Measurements from ENCODE around the gene RGPD6. TPM values are rescaled to one million over a fixed set of nuclear protein-coding genes. Genes with fewer than 3 reads are reported as not detected.
"Not testable (repeated sequence)": the region's sequence is repeated elsewhere in the genome, so short reads cannot be mapped to it uniquely, and the experiment has no call there.

Gene RGPD6
- total and polyA plus RNA-seq, 2 of the 4 experiments (the other 2 are of a cell fraction) = 6.7 to 10.6 TPM

DNA sequence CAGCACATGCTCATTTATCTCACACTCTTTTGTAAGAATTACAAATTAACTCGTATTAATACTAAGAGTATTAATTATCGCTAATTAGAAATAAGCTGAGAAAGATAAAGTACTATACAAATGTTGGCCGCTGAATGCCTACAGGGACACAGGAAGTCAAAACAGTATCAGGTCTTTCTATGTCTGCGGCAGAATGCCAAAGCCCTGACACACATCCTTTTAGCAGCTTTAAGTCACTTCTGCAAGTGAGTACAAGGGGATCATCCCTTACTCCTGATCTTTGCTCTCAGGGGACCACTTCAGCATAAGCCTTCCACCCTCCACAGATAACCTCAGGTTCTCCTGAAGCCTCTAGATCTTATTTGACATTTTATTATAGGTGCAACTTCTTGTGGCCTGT lies 94.3 kb downstream of the RGPD6 start:
- no CpG with 5 or more reads among the region's 4 CpGs for WGBS, 2 experiments (ENCODE audit: extremely low coverage in 2 of 2, insufficient read length in 1 of 2)
- H3K56ac ChIP-seq (ENCODE audit: extremely low read depth, insufficient read depth, low read length); H3K27me3 ChIP-seq (ENCODE audit: control insufficient read depth, insufficient read depth, low read length); BruUV-seq (replicated peaks); H2AK5ac ChIP-seq (ENCODE audit: low read depth, low read length); POLR2A ChIA-PET (ENCODE audit: unreplicated experiment); H4K20me1 ChIP-seq (ENCODE audit: insufficient read depth, low read length); H3K9ac ChIP-seq (ENCODE audit: low read depth, low read length); dilution Hi-C loops (cut with HindIII; ENCODE audit: low sequenced_read_pairs, unreplicated experiment); H3K9me3 ChIP-seq (ENCODE audit: control insufficient read depth, insufficient read depth, low read length); H3K79me1 ChIP-seq (ENCODE audit: low read depth in 1 of 2, low read length in 2 of 2); H3K27ac ChIP-seq (ENCODE audit: insufficient read depth, low read length); DNase-seq; H3K4me2 ChIP-seq (ENCODE audit: low read depth, low read length); H3K4me1 ChIP-seq (ENCODE audit: control insufficient read depth, insufficient read depth, low read length); H3K23ac ChIP-seq (ENCODE audit: low read depth, low read length); H2BK15ac ChIP-seq (ENCODE audit: low read depth, low read length); CTCF ChIA-PET; H2BK20ac ChIP-seq (ENCODE audit: low read depth, low read length); H2AK9ac ChIP-seq (replicated peaks; ENCODE audit: low read depth, low read length, poor library complexity); H3K36me3 ChIP-seq (ENCODE audit: control insufficient read depth, insufficient read depth, low read length); H3K14ac ChIP-seq (replicated peaks; ENCODE audit: low read depth, low read length); H2BK120ac ChIP-seq (ENCODE audit: low read depth, low read length); H3K9me1 ChIP-seq (ENCODE audit: insufficient read depth, low read length); H4K5ac ChIP-seq (ENCODE audit: low read depth, low read length); H2AFZ ChIP-seq (replicated peaks; ENCODE audit: low read length, poor library complexity); H4K91ac ChIP-seq (ENCODE audit: insufficient read depth, low read depth, low read length); H4K8ac ChIP-seq (ENCODE audit: low read depth in 2 of 2, low read length in 2 of 2); H3K4me3 ChIP-seq (ENCODE audit: insufficient read depth, low read depth, low read length); H2BK5ac ChIP-seq (ENCODE audit: low read depth, low read length, poor library complexity, severe bottlenecking); intact Hi-C loops (cut with micrococcal nuclease); H3K4ac ChIP-seq (ENCODE audit: low read depth, low read length); in situ Hi-C loops (cut with MboI; ENCODE audit: low sequenced_read_pairs); H3K18ac ChIP-seq (ENCODE audit: low read depth, low read length): not testable (repeated sequence)
- peak; percentile 47; the same call in 1 of the 2 replicates for ATAC-seq (ENCODE audit: low read depth)

DNA sequence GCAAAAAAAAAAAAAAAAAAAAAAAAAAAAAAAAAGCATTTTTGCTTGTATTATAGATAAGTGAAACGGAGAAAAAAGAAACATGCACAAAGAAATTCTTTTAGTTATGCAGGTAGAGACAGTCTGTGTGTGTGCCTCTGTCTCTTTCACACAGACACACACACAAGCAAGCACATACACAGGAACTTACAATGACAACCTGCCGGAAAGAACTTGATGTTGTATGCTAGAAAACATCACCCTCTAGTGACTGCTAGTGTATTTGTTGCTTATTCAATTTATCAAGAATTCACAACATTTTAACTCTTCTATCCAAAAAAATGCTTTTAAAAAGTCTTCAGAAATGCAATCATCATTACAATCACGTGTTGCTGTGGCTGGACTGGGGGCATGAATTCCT lies 95.8 kb downstream of the RGPD6 start:
- H4K20me1 ChIP-seq (ENCODE audit: insufficient read depth, low read length); DNase-seq; H3K27me3 ChIP-seq (ENCODE audit: control insufficient read depth, insufficient read depth, low read length); H3K18ac ChIP-seq (ENCODE audit: low read depth, low read length); H3K4me3 ChIP-seq (ENCODE audit: insufficient read depth, low read depth, low read length); H3K9me3 ChIP-seq (ENCODE audit: control insufficient read depth, insufficient read depth, low read length); H2BK15ac ChIP-seq (ENCODE audit: low read depth, low read length); H3K36me3 ChIP-seq (ENCODE audit: control insufficient read depth, insufficient read depth, low read length); H3K79me1 ChIP-seq (ENCODE audit: low read depth in 1 of 2, low read length in 2 of 2); H3K14ac ChIP-seq (replicated peaks; ENCODE audit: low read depth, low read length); in situ Hi-C loops (cut with MboI; ENCODE audit: low sequenced_read_pairs); H3K23ac ChIP-seq (ENCODE audit: low read depth, low read length); H4K91ac ChIP-seq (ENCODE audit: insufficient read depth, low read depth, low read length); H3K9ac ChIP-seq (ENCODE audit: low read depth, low read length); H2BK120ac ChIP-seq (ENCODE audit: low read depth, low read length); H3K4ac ChIP-seq (ENCODE audit: low read depth, low read length); H3K56ac ChIP-seq (ENCODE audit: extremely low read depth, insufficient read depth, low read length); H2AK9ac ChIP-seq (replicated peaks; ENCODE audit: low read depth, low read length, poor library complexity); H2AFZ ChIP-seq (replicated peaks; ENCODE audit: low read length, poor library complexity); POLR2A ChIA-PET (ENCODE audit: unreplicated experiment); H3K27ac ChIP-seq (ENCODE audit: insufficient read depth, low read length); H3K4me2 ChIP-seq (ENCODE audit: low read depth, low read length); CTCF ChIA-PET; BruUV-seq (replicated peaks); H2BK5ac ChIP-seq (ENCODE audit: low read depth, low read length, poor library complexity, severe bottlenecking); dilution Hi-C loops (cut with HindIII; ENCODE audit: low sequenced_read_pairs, unreplicated experiment); intact Hi-C loops (cut with micrococcal nuclease); H2AK5ac ChIP-seq (ENCODE audit: low read depth, low read length); H3K4me1 ChIP-seq (ENCODE audit: control insufficient read depth, insufficient read depth, low read length); H2BK20ac ChIP-seq (ENCODE audit: low read depth, low read length); H4K8ac ChIP-seq (ENCODE audit: low read depth in 2 of 2, low read length in 2 of 2); H3K9me1 ChIP-seq (ENCODE audit: insufficient read depth, low read length); H4K5ac ChIP-seq (ENCODE audit: low read depth, low read length): not testable (repeated sequence)
- WGBS, 2 experiments (ENCODE audit: extremely low coverage in 2 of 2, insufficient read length in 1 of 2) = no CpG with 5 or more reads among the region's 3 CpGs
- ATAC-seq (ENCODE audit: low read depth) = peak; percentile 85

Measured in IMR-90 (cell line).